GM21360 (cell line): ENCODE results near the gene FOXN4.

Experiments
- ATAC-seq: cut with Tn5 transposase; IDR thresholded peaks from one replicate; pipeline ENCODE4 v1.9.1; 2021; ENCODE audit warnings: mild to moderate bottlenecking, moderate library complexity; ENCODE audit not compliant: unreplicated experiment

The FOXN4 gene

GRCh38 chr12:109261087-109261486 lies 48.0 kb downstream of the FOXN4 start:
- ATAC-seq, result no peak

GRCh38 chr12:109259545-109259895 lies 49.6 kb downstream of the FOXN4 start:
- ATAC-seq, result no peak

GRCh38 chr12:109258607-109259544 lies 50.2 kb downstream of the FOXN4 start:
- no peak for ATAC-seq

- ATAC-seq, result no peak
Measured at GRCh38 chr12:109258201-109258600, 50.9 kb downstream of the FOXN4 start.

GRCh38 chr12:109256011-109256410 lies 53.1 kb downstream of the FOXN4 start:
- ATAC-seq, result no peak

GRCh38 chr12:109255377-109255776 lies 53.7 kb downstream of the FOXN4 start:
- ATAC-seq, result no peak

- ATAC-seq, result no peak
Measured at GRCh38 chr12:109253913-109254544, 55.1 kb downstream of the FOXN4 start.

- ATAC-seq, result no peak
Measured at GRCh38 chr12:109252799-109253198, 56.3 kb downstream of the FOXN4 start.

GRCh38 chr12:109250523-109250922 lies 58.6 kb downstream of the FOXN4 start:
- ATAC-seq, result no peak

- no peak for ATAC-seq
Measured at GRCh38 chr12:109247831-109248654, 61.0 kb downstream of the FOXN4 start.

GRCh38 chr12:109246221-109246620 lies 62.9 kb downstream of the FOXN4 start:
- no peak for ATAC-seq

- ATAC-seq, result no peak
Measured at GRCh38 chr12:109244073-109244472, 65.0 kb downstream of the FOXN4 start.

GRCh38 chr12:109241936-109242335 lies 67.1 kb downstream of the FOXN4 start:
- ATAC-seq, result no peak

GRCh38 chr12:109240365-109240764 lies 68.7 kb downstream of the FOXN4 start:
- no peak for ATAC-seq

- no peak for ATAC-seq
Measured at GRCh38 chr12:109239691-109240090, 69.4 kb downstream of the FOXN4 start.

- no peak for ATAC-seq
Measured at GRCh38 chr12:109239179-109239578, 69.9 kb downstream of the FOXN4 start.

GRCh38 chr12:109236257-109236656 lies 72.8 kb downstream of the FOXN4 start:
- ATAC-seq, result no peak

GRCh38 chr12:109234012-109234411 lies 75.1 kb downstream of the FOXN4 start:
- ATAC-seq, result no peak

- ATAC-seq, result no peak
Measured at GRCh38 chr12:109232731-109233130, 76.4 kb downstream of the FOXN4 start.

- no peak for ATAC-seq
Measured at GRCh38 chr12:109230193-109230592, 78.9 kb downstream of the FOXN4 start.

GRCh38 chr12:109228664-109229063 lies 80.4 kb downstream of the FOXN4 start:
- ATAC-seq, result no peak
